HK-2 (cell line): Measurements from ENCODE around the gene CDK2AP2.
A peak's percentile ranks its signal among the peaks of the same experiment; 100 is the strongest.
"Not testable (repeated sequence)": the region's sequence is repeated elsewhere in the genome, so short reads cannot be mapped to it uniquely, and the experiment has no call there.

ENCODE experiments used
- DNase-seq: peaks from one replicate; pipeline ENCODE4 v3.0.0-alpha.2; 2018; ENCODE audit not compliant: unreplicated experiment

Gene CDK2AP2

DNA sequence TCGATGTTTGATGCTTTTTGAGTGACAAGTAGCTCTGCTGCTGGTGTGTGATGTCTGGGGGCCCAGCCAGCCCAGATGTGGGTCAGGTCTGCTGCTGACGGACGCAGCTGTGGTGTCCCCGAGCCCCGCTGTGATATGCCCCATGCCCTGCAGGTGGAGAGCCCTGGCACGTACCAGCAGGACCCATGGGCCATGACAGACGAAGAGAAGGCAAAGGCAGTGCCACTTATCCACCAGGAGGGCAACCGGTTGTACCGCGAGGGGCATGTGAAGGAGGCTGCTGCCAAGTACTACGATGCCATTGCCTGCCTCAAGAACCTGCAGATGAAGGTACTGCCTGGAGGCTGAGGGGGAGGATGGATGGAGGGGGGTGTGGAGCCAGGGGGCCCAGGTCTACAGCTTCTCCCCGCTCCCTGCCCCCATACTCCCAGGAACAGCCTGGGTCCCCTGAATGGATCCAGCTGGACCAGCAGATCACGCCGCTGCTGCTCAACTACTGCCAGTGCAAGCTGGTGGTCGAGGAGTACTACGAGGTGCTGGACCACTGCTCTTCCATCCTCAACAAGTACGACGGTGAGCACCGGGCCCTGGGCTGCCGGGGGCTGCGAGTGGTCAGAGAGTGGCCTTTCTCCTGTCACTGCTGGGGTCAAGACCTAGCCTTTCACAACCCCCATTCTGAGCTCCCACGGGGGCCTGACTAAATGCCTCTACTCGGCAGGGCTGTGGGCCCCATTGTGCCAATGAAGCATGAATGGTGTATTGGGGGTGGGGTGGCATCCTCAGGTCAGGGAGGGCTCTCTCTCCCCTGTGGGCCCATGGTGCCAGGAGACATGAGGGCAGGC, 17.9 kb downstream of the CDK2AP2 start:
- no peak for DNase-seq

DNA sequence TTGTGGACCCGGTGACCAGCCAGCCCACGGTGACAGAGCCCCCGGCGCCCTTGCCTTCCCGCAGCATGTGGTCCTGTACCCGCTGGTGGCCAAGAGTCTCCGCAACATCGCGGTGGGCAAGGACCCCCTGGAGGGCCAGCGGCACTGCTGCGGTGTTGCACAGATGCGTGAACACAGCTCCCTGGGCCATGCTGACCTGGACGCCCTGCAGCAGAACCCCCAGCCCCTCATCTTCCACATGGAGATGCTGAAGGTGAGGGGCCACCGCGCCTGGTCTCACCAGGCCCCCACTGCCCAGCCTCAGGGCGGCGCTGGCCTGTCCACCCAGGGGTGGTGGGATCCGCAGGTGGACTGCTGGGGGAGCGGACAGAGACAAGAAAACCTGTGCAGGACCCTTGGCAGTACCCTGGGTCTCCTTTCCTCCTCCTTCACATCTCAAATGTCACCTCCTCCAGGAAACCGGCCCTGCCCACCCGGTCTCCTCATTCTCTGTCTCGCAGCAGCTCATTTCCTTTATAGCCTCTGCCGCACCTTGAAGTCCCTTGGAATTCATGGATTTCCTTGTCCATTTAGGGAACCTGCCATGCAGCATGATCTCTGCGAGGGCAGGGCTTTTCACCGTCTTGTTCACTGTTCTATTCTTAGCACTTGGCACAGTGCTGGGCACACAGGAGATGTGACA, 18.6 kb downstream of the CDK2AP2 start:
- no peak for DNase-seq

GRCh38 chr11:67486481-67487195, 21.3 kb downstream of the CDK2AP2 start:
- DNase-seq, result no peak

DNA sequence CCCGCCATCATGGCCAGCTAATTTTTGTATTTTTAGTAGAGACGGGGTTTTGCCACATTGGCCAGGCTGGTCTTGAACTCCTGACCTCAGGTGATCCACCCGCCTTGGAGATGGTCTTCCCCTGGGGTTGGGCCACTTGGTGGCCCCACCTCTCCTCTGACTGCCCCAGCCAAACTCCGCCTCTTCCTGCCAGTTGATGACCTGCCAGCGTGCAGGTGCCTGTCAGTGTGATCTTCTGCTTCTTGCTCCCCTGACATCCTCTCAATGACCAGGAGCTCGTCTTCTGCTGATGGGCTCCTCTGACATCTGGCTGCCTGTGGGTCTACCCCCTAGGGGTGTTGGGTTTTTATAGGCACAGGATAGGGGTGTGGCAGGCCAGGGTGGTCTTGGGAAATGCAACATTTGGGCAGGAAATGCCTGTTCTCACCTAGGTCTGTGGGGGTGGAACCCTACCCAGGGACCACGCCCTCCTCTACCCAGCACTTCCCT, 22.0 kb downstream of the CDK2AP2 start:
- DNase-seq, result not testable (repeated sequence)

DNA sequence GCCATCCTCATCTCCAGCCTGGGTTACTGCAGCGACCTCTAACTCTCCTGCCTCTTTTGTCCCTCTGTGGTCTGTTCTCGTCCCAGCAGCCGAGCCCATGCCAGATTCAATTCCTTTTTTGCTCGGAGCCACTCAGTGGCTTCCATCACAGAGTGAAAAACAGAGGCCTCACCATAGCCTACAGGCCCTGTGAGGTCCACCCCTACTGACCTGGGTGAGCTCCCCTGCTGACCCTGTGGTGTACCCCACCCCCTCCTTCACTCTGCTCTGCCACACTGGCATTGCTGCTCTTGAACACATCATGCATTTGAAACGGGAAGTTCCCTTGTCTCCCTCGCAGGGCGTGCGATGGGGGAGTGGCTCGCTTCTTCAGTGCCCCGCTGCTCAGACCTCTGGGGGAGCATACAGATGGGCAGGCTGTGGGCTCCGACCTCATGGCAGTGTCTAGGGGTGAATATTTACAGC, 23.1 kb downstream of the CDK2AP2 start:
- DNase-seq, result no peak

- peak; percentile 52 for DNase-seq
These were observed 23.9 kb downstream of the CDK2AP2 start for GRCh38 chr11:67483831-67484665.

DNA sequence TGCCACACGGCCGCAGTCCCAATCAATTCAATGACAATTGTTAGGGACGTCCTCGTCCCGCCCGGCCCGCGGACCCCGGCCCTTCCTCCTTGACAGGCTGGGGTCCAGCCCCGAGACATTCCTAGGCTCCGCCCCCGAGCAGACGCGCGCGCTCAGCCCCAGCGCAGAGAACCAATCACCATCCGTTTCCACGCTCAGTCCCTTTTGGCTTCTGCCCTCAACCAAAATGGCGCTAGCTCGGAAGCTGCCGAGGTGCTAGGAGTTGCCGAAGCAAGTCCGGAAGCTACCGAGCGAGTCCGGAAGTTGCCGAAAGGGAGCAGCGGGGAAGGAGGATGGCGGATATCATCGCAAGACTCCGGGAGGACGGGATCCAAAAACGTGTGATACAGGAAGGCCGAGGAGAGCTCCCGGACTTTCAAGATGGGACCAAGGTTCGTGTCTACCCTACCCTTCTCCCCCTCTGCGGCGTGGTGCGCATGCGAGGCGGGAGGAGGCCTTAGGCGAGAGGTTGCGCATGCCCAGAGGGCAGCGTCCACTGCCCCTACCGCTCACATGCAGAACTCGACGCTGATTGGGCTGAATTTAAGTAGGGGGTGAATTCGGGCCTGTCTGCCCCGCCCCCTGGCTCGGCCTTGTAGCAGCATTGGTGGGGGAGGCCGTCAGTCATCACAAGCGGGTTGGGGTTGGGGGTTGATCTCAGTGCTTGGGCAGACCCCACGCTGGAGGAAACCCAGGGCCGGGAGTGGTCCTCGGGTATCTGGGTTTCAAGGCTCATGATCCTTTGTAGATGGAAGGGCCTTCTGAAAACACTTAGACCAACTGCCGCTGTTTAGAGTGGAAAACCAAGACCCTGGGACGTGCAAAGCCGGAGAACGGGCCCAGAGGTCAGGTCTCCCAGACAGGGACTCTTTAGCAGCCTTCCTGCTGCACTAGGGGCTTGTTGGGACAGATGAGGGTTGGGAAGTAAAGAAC, 24.8 kb downstream of the CDK2AP2 start, which contains the start of gene AIP:
Gene AIP, plus strand, starts transcription at position 200 of the 972 bp plus-strand sequence. Its CDS starts 133 bp downstream, at position 333.
- peak; percentile 94 for DNase-seq

DNA sequence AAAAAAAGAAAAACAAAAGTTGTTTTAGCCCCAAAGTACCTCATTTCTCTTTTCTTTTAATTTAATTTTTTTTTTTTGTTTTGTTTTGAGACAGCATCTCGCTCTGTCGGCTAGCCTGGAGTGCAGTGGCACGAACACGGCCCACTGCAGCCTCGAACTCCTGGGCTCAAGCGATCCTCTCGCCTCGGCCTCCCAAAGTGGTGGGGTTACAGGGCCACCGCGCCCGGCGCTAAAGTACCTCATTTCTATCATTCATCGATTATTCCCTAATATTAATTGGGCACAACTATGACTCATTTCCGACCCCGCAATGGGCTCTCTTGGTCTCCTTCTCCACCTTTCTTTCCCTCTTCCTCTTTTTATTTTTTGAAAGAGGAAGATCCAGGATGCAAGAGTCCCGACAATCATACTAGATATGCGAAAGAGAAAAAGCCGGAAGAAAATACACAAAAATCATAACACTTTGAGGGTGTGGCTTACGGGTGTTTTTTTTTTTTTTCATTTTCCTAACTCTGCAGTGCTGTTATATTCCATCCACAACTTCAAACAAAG, 25.6 kb downstream of the CDK2AP2 start:
- no peak for DNase-seq

GRCh38 chr11:67477344-67478050, 30.5 kb downstream of the CDK2AP2 start:
- not testable (repeated sequence) for DNase-seq

DNA sequence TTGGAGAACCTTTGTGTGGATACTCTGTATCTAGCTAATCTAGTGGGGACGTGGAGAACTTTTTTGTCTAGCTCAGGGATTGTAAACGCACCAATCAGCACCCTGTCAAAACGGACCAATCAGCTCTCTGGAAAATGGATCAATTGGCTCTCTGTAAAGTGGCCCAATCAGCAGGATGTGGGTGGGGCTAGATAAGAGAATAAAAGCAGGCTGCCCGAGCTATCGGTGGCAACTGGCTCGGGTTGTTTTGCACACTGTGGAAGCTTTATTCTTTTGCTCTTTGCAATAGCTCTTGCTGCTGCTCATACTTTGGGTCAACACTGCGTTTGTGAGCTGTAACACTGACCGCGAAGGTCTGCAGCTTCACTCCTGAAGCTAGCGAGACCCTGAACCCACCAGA, 31.3 kb downstream of the CDK2AP2 start:
- DNase-seq, result not testable (repeated sequence)

GRCh38 chr11:67472882-67473281, 35.1 kb downstream of the CDK2AP2 start:
- DNase-seq, result no peak

DNA sequence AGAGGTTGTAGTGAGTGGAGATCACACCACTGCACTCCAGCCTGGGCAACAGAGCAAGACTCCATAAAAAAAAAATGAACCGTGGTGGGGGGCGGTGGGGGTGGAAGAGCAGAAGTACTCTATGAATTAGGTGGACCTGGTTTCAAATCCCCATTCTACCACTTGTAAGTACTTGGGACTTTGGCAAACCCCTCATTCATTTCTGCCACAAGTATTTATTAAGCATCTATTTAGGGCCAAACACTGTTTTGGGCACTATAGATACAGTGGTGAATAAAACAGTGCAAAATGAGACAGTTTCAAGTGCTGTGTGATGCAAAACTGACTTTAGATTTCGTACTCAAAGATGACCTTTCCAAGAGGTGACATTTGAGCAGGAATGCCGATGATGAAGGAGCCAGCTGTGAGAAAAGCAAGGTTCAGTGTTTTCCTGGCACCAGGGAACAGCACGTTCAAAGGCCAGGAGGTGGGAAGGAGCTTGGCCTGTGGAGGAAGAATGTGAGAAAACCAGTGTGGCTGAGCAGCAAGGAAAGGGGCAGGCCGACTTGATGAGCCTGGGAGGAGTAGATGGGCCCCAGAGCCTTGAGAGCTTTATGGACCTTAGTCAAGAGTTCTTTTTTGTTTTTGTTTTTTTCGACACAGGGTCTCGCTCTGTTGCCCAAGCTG, 37.5 kb downstream of the CDK2AP2 start:
- DNase-seq, result no peak

GRCh38 chr11:67469508-67469811, 38.5 kb downstream of the CDK2AP2 start:
- DNase-seq, result no peak

GRCh38 chr11:67468759-67469507, 39.0 kb downstream of the CDK2AP2 start, which contains the start of gene TMEM134:
TSS of gene TMEM134 (minus strand) at chr11:67469251. CDS start at chr11:67469192, 59 bp downstream.
- DNase-seq, result peak; percentile 91

DNA sequence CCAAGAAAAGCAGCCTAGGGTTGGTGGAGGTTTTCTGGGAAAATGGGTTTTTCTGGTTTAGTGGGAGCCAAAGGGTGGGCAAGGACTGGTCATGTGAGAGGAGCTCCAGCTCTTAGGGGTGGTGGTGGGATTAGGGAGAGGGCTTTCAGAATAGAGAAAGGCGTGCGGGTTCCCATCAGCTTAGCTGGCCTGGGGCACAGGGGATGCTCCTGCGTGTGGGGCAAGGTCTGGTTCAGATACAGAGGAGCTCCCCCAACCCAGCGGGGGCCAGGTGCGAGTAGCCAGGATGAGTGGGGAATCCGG, 39.6 kb downstream of the CDK2AP2 start:
- DNase-seq, result no peak

GRCh38 chr11:67468056-67468455, 39.9 kb downstream of the CDK2AP2 start:
- DNase-seq, result peak; percentile 16

DNA sequence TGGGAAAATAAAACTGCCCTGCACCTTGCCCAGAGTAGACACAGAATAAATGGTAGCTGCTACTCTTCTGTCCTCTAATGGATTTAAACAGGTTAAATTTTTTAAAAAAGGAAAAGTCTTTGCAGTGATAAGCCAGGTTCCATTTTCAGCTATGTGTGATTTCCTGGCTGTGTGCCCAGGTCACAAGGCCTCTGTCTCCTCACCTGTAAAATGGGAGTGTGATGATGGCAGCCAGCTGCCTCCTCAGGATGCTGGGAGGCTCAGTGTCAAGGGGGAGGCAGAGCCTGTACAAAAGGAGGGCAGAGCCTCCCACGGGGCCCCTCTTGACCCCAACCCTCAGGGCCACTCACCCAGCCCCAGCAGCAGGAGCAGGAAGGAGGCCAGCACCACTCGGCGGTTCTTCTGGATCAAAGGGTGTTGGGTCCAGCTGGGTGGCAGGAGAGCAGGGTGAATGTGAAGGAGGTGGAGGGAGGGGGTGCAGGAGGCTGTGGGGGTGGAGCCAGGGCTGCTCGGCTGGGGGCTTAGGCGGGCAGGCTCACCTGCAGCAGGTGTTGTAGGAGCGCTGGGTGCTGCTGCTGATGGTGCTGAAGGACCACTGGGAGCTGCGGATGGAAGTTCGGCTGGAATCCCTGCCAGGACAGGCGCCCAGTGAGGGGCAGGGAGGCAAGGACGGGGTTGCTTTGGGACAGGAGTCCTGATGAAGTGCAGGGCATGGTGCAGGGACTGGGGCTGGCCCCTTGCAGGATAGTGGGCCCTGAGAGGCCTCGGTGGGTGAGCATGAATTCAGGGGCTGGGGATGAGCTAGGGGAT, 40.8 kb downstream of the CDK2AP2 start:
- no peak for DNase-seq
